BJ (cell line): ENCODE data around the gene PTCSC3. TPM values are rescaled to one million over a fixed set of nuclear protein-coding genes. Genes with fewer than 3 reads are reported as not detected.

ENCODE experiments used
- CTCF ChIA-PET: fragments of 350-600 bp; formaldehyde crosslinking; extraction: SDS; loops from one replicate; lab custom pipeline; 2021; ENCODE audit warnings: antibody characterized with exemption, inconsistent platforms; lab: Yijun Ruan, JAX
- POLR2A ChIA-PET: fragments of 300-600 bp; sonication (Branson Sonifier 250); formaldehyde crosslinking; extraction: SDS; loops from one replicate; lab custom pipeline; 2021; ENCODE audit warnings: antibody characterized with exemption; lab: Charles Lee
- DNase-seq: peaks from one replicate; pipeline ENCODE4 v3.0.0-alpha.2; 2011; ENCODE audit warnings: low read depth
- H3K27me3 ChIP-seq: 2 replicates; pipeline ENCODE4 v1.6.0; 2011; ENCODE audit warnings: low read length; ENCODE audit not compliant: control insufficient read depth, insufficient read depth
- H3K36me3 ChIP-seq: 2 replicates; pipeline ENCODE4 v1.5.1; 2011; ENCODE audit warnings: low read length; ENCODE audit not compliant: control insufficient read depth, insufficient read depth
- H3K4me3 ChIP-seq: 2 replicates; pipeline ENCODE4 v1.5.1; 2011; ENCODE audit warnings: low read depth, mild to moderate bottlenecking, control low read depth, low read length
- polyA plus RNA-seq: library from polyadenylated mRNA; depleted of rRNA; stranded (reverse); fragments of >200 nt; gene quantifications from 2 replicates; pipeline ENCODE4 v1.2.3, GENCODE V29; 2011
- TF ChIP-seq, protein P1 (sequence below): IDR thresholded peaks from 2 replicates; pipeline ENCODE4 v1.5.1; 2011; ENCODE audit warnings: low read depth, mild to moderate bottlenecking, control low read depth, inconsistent platforms, low read length, moderate library complexity; ENCODE audit not compliant: insufficient read depth

PTCSC3 gene
- polyA plus RNA-seq, 1 experiment = not detected

DNA sequence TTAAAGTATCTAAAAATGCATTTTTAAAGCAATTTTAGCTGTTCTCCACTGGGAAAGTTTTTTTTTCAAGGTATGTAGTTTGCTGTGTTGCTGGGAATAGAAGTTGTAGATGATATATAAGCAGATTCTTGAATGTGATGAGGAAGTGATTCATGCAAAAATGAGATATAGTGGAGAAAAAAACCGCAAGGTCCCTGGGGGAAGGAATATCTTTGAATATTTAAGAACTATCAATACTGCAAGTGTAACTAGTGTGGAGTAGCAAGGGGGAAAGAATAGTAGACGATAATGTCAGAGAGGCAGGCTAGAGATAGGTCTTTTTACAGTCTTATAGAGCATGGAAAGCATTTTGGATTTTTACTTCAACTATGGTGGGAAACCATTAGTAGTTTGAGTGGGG lies 42.5 kb downstream of the PTCSC3 start:
- H3K36me3 ChIP-seq = no peaks in the 10 kb centered on the region
- no peak overlapping the region for H3K4me3 ChIP-seq
- ChIA-PET CTCF (no interaction called here), POLR2A (no interaction called here)
- H3K27me3 ChIP-seq = no peaks in the 10 kb centered on the region
- DNase-seq = no peak
- TF ChIP-seq, protein P1, sequence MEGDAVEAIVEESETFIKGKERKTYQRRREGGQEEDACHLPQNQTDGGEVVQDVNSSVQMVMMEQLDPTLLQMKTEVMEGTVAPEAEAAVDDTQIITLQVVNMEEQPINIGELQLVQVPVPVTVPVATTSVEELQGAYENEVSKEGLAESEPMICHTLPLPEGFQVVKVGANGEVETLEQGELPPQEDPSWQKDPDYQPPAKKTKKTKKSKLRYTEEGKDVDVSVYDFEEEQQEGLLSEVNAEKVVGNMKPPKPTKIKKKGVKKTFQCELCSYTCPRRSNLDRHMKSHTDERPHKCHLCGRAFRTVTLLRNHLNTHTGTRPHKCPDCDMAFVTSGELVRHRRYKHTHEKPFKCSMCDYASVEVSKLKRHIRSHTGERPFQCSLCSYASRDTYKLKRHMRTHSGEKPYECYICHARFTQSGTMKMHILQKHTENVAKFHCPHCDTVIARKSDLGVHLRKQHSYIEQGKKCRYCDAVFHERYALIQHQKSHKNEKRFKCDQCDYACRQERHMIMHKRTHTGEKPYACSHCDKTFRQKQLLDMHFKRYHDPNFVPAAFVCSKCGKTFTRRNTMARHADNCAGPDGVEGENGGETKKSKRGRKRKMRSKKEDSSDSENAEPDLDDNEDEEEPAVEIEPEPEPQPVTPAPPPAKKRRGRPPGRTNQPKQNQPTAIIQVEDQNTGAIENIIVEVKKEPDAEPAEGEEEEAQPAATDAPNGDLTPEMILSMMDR = no peak

DNA sequence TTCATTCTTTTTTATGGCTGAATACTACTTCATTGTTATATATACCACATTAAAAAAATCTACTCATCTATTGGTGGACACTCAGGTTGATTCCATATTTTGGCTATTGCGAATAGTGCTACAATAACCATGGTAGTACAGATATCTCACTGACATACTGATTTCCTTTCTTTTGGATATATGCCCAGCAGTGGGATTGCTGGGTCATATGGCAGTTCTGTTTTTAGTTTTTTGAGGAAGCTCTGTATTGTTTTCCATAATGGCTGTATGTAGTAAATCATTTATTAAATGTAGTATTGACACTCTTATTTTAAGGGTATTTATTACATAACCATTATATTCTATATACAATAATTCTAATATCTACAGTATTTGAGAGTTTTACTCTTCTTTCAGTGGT lies 43.7 kb downstream of the PTCSC3 start:
- H3K4me3 ChIP-seq = no peak overlapping the region
- CTCF ChIA-PET = no interaction called here
- no peaks in the 10 kb centered on the region for H3K27me3 ChIP-seq
- TF ChIP-seq, protein P1 = no peak
- no peaks in the 10 kb centered on the region for H3K36me3 ChIP-seq
- POLR2A ChIA-PET = no interaction called here
- no peak for DNase-seq

DNA sequence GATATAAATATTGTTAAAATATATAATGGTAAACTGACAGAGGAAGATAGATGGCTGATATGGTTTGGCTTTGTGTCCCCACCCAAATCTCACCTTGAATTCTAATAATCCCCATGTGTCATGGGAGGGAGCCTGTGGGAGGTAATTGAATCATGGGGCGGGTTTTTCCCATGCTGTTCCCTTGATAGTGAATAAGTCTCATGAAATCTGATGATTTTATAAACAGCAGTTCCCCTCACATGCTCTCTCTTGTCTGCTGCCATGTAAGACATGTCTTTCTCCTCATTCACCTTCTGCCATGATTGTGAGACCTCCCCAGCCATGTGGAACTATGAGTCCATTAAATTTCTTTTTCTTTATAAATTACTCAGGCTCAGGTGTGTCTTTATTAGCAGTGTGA lies 46.3 kb downstream of the PTCSC3 start:
- CTCF ChIA-PET = no interaction called here
- H3K4me3 ChIP-seq = no peak overlapping the region
- TF ChIP-seq, protein P1 = no peak
- no peak for DNase-seq
- no peaks in the 10 kb centered on the region for H3K27me3 ChIP-seq
- POLR2A ChIA-PET = no interaction called here
- no peaks in the 10 kb centered on the region for H3K36me3 ChIP-seq

DNA sequence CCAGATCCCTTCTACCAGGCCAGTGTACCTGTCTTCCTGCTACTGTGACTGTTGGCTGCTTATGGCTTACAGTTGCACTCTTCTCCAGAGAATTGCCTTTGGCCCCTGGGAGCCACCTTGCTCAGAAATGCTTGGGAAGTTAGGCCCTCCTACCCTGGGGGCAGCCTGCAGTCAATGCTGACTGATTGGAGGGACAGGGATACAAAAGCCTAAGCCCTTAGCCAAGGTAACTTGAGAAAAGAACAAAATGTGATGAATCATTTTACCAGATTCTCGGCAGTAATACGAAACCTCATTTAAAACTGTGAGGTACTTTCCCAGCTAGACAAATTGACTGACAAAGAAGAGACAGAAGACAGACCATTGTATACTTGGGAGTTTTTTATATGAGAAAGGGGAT lies 47.3 kb downstream of the PTCSC3 start:
- POLR2A ChIA-PET = no interaction called here
- CTCF ChIA-PET = interaction anchor here (1.6 kb wide), 1 partner anchor 59 kb away, joined by 5 read pairs; no protein-coding TSS in a partner anchor
- Histone ChIP-seq H3K27me3 (no peaks in the 10 kb centered on the region), H3K36me3 (no peaks in the 10 kb centered on the region), H3K4me3 (no peak overlapping the region)
- TF ChIP-seq, protein P1 = no peak
- no peak for DNase-seq

DNA sequence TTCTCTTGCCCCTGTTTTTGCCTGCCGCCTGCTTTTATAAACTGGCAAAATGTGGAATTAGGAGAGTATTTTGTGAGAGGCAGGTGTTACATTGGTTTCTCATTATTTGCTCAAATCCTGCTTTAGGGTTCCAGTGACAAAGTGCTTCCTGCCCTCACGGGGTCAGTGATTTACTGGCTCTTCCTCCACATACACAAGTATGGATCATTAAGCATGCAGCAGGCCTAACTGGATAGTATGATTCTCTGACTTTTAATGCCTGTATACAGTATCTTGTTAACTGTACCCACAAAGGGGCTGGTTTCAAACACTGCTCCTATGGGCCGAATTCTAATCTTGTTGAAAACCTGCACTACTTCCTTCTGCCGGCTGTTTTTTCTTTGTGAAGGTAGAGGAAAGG lies 63.2 kb downstream of the PTCSC3 start:
- POLR2A ChIA-PET = no interaction called here
- no peaks in the 10 kb centered on the region for H3K36me3 ChIP-seq
- TF ChIP-seq, protein P1 = no peak
- CTCF ChIA-PET = interaction anchor here (1.3 kb wide), 1 partner anchor 43 kb away, joined by 3 read pairs; no protein-coding TSS in a partner anchor
- no peaks in the 10 kb centered on the region for H3K27me3 ChIP-seq
- no peak overlapping the region for H3K4me3 ChIP-seq
- DNase-seq = no peak
